K562 (cell line): Measurements from ENCODE around the gene GRIN2D. TPM values are rescaled to one million over a fixed set of nuclear protein-coding genes. Genes with fewer than 3 reads are reported as not detected.
"Not testable (repeated sequence)": the region's sequence is repeated elsewhere in the genome, so short reads cannot be mapped to it uniquely, and the experiment has no call there.

Experiments
- ATAC-seq: fragments of 200-7000 bp; cut with Tn5 transposase; 3 replicates; pipeline ENCODE4 v1.9.1; 2020; ENCODE audit warnings: moderate library complexity
- BruUV-seq: library from RNA; stranded (reverse); fragments of 400-500 nt; replicated peaks from 2 replicates; lab custom pipeline; 2021; lab: Mats Ljungman, UMichigan
- CTCF ChIA-PET: fragments of 300-600 bp; formaldehyde crosslinking; extraction: SDS; loops from one replicate; lab custom pipeline; 2021; ENCODE audit warnings: low intra/inter-chr PET ratio; lab: Yijun Ruan, JAX
- POLR2A ChIA-PET: fragments of 300-600, 350-650 bp; sonication (Branson Sonifier 250); formaldehyde crosslinking; extraction: SDS; loops from one replicate; lab custom pipeline; 2021; ENCODE audit warnings: antibody characterized with exemption, inconsistent platforms; lab: Yijun Ruan, JAX
- DNase-seq, 4 experiments: peaks; one replicate each; pipeline versions ENCODE4 v3.0.0 to v3.0.0-alpha.2; 2011 to 2018; ENCODE audit warnings: low spot score in 3 of 4, mixed read lengths in 3 of 4; ENCODE audit errors: extremely low read depth in 1 of 4
- FAIRE-seq: peaks from 2 replicates; lab custom pipeline; 2011; peaks lifted over from hg19 to GRCh38; lab: Jason Lieb, UNC
- H2AFZ ChIP-seq: 2 replicates; pipeline ENCODE4 v1.6.0; 2011; ENCODE audit warnings: low read depth, low read length, control low read depth, inconsistent platforms
- H3K27ac ChIP-seq: fragments of 200-600 bp; 3 replicates; pipeline ENCODE4 v1.8.0; 2011; ENCODE audit warnings: low read depth, mild to moderate bottlenecking, control low read depth, inconsistent platforms, low read length, moderate library complexity, mixed read lengths; ENCODE audit errors: extremely low read depth
- H3K27me3 ChIP-seq, 2 experiments: fragments of 300-600 bp in 1 of 2; 2 replicates in 1 of 2; 3 replicates in 1 of 2; pipeline versions ENCODE4 v1.6.0 to v1.8.0; 2011; ENCODE audit warnings: inconsistent platforms in 2 of 2, low read length in 2 of 2, mild to moderate bottlenecking in 1 of 2, mixed read lengths in 1 of 2, moderate library complexity in 1 of 2; ENCODE audit not compliant: control insufficient read depth in 2 of 2, insufficient read depth in 2 of 2
- H3K36me3 ChIP-seq: fragments of 300-600 bp; 3 replicates; pipeline ENCODE4 v1.8.0; 2011; ENCODE audit warnings: mild to moderate bottlenecking, low read length, inconsistent platforms; ENCODE audit not compliant: control insufficient read depth, insufficient read depth
- H3K4me1 ChIP-seq, 2 experiments: fragments of 200-600 bp in 1 of 2; replicated peaks in 1 of 2; 2 replicates in 1 of 2; 3 replicates in 1 of 2; pipeline versions ENCODE4 v1.5.1 to v1.8.0; 2011; ENCODE audit warnings: inconsistent platforms in 2 of 2, low read length in 2 of 2, mild to moderate bottlenecking in 1 of 2, mixed read lengths in 1 of 2, moderate library complexity in 1 of 2; ENCODE audit not compliant: control insufficient read depth in 2 of 2, insufficient read depth in 2 of 2
- H3K4me2 ChIP-seq: 2 replicates; pipeline ENCODE4 v1.6.1; 2011; ENCODE audit warnings: low read length, control low read depth, inconsistent platforms, mixed read lengths; ENCODE audit not compliant: insufficient read depth
- H3K4me3 ChIP-seq: fragments of 200-600 bp; sonication (generic), shearing (Covaris generic); 2 replicates; pipeline ENCODE4 v1.5.1; 2016; ENCODE audit warnings: control low read depth, inconsistent platforms
- H3K79me2 ChIP-seq: fragments of 200-600 bp; 3 replicates; pipeline ENCODE4 v1.8.0; 2011; ENCODE audit warnings: low read length, inconsistent platforms; ENCODE audit not compliant: control insufficient read depth, insufficient read depth
- H3K9ac ChIP-seq, 2 experiments: 2 replicates each; pipeline versions ENCODE4 v1.6.0 to v1.6.1; 2011; ENCODE audit warnings: low read depth in 2 of 2, low read length in 2 of 2, control low read depth in 1 of 2, inconsistent platforms in 1 of 2, mild to moderate bottlenecking in 1 of 2, mixed read lengths in 1 of 2; ENCODE audit not compliant: insufficient read depth in 1 of 2
- H3K9me1 ChIP-seq: one replicate; pipeline ENCODE4 v1.6.0; 2011; ENCODE audit warnings: inconsistent platforms, mild to moderate bottlenecking, low read length, moderate library complexity; ENCODE audit not compliant: control insufficient read depth, insufficient read depth
- H3K9me3 ChIP-seq: replicated peaks from 2 replicates; pipeline ENCODE4 v1.5.1; 2011; ENCODE audit warnings: low read depth, low read length, inconsistent platforms; ENCODE audit not compliant: control insufficient read depth, insufficient read depth
- H4K20me1 ChIP-seq: replicated peaks from 2 replicates; pipeline ENCODE4 v1.6.1; 2011; ENCODE audit warnings: low read length, inconsistent platforms, mixed read lengths; ENCODE audit not compliant: control insufficient read depth, insufficient read depth
- SRF ChIP-seq, 2 experiments: fragments of 250-450, 450-650 bp in 1 of 2; sonication (Bioruptor Pico) in 1 of 2; sonication (generic) in 1 of 2; formaldehyde crosslinking; IDR thresholded peaks; 2 replicates each; pipeline versions ENCODE4 v1.5.0 to v1.5.1; 2020 to 2022; ENCODE audit warnings: mild to moderate bottlenecking in 1 of 2, missing genetic modification reagents in 1 of 2
- ZBTB7A ChIP-seq: IDR thresholded peaks from 2 replicates; pipeline ENCODE4 v1.6.1; 2011; ENCODE audit warnings: low read depth, mild to moderate bottlenecking, low read length, moderate library complexity, borderline replicate concordance; ENCODE audit not compliant: control insufficient read depth
- WGBS: fragments of 100-300 bp; shearing (Covaris generic); methylation state at CpG from one replicate; pipeline ENCODE4 v1.1.6; 2016; ENCODE audit warnings: low coverage, mixed read lengths; ENCODE audit not compliant: insufficient coverage; ENCODE audit errors: missing lambda C conversion rate; 5-methylcytosine and 5-hydroxymethylcytosine counted together
- in situ Hi-C: fragments of 300-500 bp; cut with MboI; formaldehyde crosslinking; loops from 4 replicates; pipeline ENCODE4 v1.15.0; 2018; ENCODE audit warnings: inconsistent platforms, mixed read lengths
- intact Hi-C: fragments of 100-400 bp; cut with micrococcal nuclease; formaldehyde crosslinking; loops from 2 replicates; pipeline ENCODE4 v1.14.2; 2022
- polyA plus RNA-seq, 8 experiments: library from polyadenylated mRNA; depleted of rRNA in 4 of 8; stranded (reverse) in 5 of 8; unstranded in 3 of 8; fragments of >200 nt; fragmentation: Nextera tagmentation in 2 of 8; fragmentation: Illumina TruSeq in 1 of 8; extraction: Ambion mirVana in 2 of 8; extraction: Trizol in 1 of 8; gene quantifications; 2 replicates each; pipeline versions ENCODE4 v1.2.1 to v1.2.3, GENCODE V29; 2011 to 2014; ENCODE audit warnings: inconsistent platforms in 1 of 8, missing spikeins in 1 of 8
- total RNA-seq, 7 experiments: library from RNA; depleted of rRNA in 6 of 7; stranded (reverse); fragments of >200 nt in 6 of 7; fragmentation: Illumina TruSeq in 2 of 7; extraction: Trizol in 2 of 7; gene quantifications; 2 replicates each; pipeline versions ENCODE4 v1.2.1 to v1.2.3, GENCODE V29; 2011 to 2021; ENCODE audit warnings: low replicate concordance in 1 of 7

The GRIN2D gene
- total and polyA plus RNA-seq, 9 of the 15 experiments (the other 6 are each of a cell fraction or from before 2014, with no cell fraction given) = 0.32 to 31.5 (median 1.8) TPM

DNA sequence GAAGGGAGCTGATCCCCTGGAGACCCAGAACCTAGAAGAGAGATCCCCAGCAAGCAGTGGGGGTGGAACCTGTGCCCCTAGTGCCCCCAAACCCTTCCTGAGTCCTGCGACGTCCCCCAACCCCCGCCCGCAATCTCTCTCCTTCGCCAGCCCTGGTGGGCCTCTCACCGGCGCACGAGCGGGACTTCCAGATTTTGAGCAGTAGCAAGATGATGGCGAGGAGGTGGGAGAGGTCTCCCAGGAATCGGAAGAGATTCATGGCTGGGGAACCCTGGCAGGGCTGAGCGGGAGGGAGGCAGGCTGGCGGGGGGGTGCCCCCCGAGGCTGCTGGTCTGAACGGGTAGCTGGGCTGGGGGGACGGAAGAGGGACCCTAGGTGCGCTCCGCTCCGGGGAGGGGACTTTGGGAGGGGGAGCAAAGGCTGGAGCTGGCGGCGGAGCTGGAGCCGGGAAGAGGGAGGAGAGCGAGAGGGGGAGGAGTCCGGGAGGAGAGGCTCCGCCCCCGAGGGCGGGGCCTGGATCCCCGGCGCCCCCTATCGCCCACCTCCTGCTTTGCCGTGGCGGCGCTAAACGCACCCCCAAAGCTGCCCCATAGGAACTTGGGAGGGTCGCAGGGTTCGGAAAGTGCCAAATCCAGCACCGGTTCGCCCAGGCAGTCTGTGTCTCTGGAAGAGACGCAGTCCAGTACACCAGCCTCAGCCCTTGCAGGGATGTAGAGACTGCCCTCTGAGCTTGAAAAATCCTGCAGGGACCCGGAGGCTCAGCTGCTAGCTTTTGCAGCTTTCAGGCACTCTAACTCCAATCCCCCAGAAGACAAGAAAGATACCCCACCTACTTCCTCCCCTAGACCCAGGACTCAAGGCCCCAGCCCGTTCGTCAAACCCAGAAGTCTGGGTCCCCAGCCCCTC is 2.1 kb upstream of the GRIN2D start, which contains the start of gene KDELR1 (continued):
- TF ChIP-seq SRF (CRISPR knock-in tag; IDR thresholded peaks at IDR 0.05) = 0 out of 4 replicates have a peak, but pooled peaks of 1 of the 2 experiments have one; percentile 32
- TF ChIP-seq, all 486 proteins: peak for 63

DNA sequence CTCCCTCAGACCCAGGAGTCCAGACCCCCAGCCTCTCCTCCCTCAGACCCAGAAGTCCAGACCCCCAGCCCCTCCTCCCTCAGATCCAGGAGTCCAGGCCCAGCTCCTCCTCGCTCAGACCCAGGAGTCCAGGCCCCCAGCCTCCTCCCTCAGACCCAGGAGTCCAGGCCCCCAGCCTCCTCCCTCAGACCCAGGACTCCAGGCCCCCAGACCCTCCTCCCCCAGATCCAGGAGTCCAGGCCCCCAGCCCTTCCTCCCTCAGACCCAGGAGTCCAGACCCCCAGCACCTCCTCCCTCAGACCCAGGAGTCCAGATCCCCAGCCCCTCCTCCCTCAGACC is 1.5 kb upstream of the GRIN2D start:
- H3K4me1 ChIP-seq = peaks cover 19 to 69% of the 10 kb centered on the region in 2 experiments; a peak in 4 of 5 replicates
- H3K27ac ChIP-seq = peak overlapping the region; percentile 12; the same call in 1 of the 3 replicates
- DNase-seq, H3K9me3 ChIP-seq, ATAC-seq, in situ Hi-C loops, H3K9me1 ChIP-seq, FAIRE-seq, H4K20me1 ChIP-seq, H3K4me3 ChIP-seq, BruUV-seq, H3K27me3 ChIP-seq: not testable (repeated sequence)
- 0% methylated on average over 1 of the region's 1 CpG for WGBS
- H3K36me3 ChIP-seq = peaks cover 25% of the 10 kb centered on the region
- peak; percentile 19; the same call in 1 of the 2 replicates for TF ChIP-seq ZBTB7A
- peak overlapping the region; percentile 94; the same call in 1 of the 2 replicates for H2AFZ ChIP-seq
- ChIA-PET POLR2A (interaction anchor here (0.5 to 2.1 kb wide), 8 partner anchors 8 to 1806 kb away, joined by 3 to 13 read pairs (median 4); partner anchors contain the start of genes SYNGR4 and TMEM143), CTCF (interaction anchor here (1.4 kb wide), 1 partner anchor 192 kb away, joined by 4 read pairs; no protein-coding TSS in a partner anchor)
- intact Hi-C loops = loop anchor here (10.0 kb wide), 2 partner anchors 67 to 103 kb away; partner anchors contain the start of gene EMP3
- peaks cover 22% of the 10 kb centered on the region for H3K79me2 ChIP-seq
- H3K4me2 ChIP-seq = peak overlapping the region; percentile 91; the same call in 1 of the 2 replicates
- H3K9ac ChIP-seq = peak overlapping the region in 1 of 2 experiments; percentile 98; a peak in 2 of 4 replicates
